ENCODE data around the gene MFAP4. TPM values are rescaled to one million over a fixed set of nuclear protein-coding genes. Genes with fewer than 3 reads are reported as not detected.

MFAP4 gene
- total RNA-seq, 1 experiment from 2014 or later = 1.5 TPM

GRCh38 chr17:19333736-19334290 is 53.2 kb downstream of the MFAP4 start:
- TF ChIP-seq CTCF (conservative IDR thresholded peaks at IDR 0.05) = no peak
- Histone ChIP-seq H3T11ph (ENCODE audit: low read length) (no peak overlapping the region), H3K27me3 (ENCODE audit: insufficient read depth, low read length) (no peaks in the 10 kb centered on the region), H2AFZ (ENCODE audit: low read length) (no peak overlapping the region), H2BK5ac (ENCODE audit: insufficient read length, low read length) (no peak overlapping the region), H3K9me3 (ENCODE audit: control insufficient read depth, low read depth, low read length) (no peaks in the 10 kb centered on the region), H4K5ac (ENCODE audit: insufficient read length, low read depth, low read length) (no peak overlapping the region), H3K4me1 (ENCODE audit: insufficient read depth, low read length) (no peaks in the 10 kb centered on the region), H3K56ac (ENCODE audit: insufficient read length, low read depth, low read length) (no peak overlapping the region), H2BK12ac (ENCODE audit: insufficient read length, low read depth, low read length) (no peak overlapping the region), H2BK120ac (ENCODE audit: low read depth, low read length, poor library complexity, severe bottlenecking) (no peak overlapping the region), H3K79me2 (ENCODE audit: insufficient read depth, low read length) (no peaks in the 10 kb centered on the region), H3K23me2 (ENCODE audit: insufficient read length, low read depth, low read length, poor library complexity, severe bottlenecking) (no peaks in the 10 kb centered on the region), H3K27ac (ENCODE audit: insufficient read length, low read depth, low read length) (no peak overlapping the region), H3K23ac (ENCODE audit: insufficient read length, low read depth, low read length) (no peak overlapping the region), H3K4ac (ENCODE audit: low read depth, low read length) (no peak overlapping the region), H3K14ac (ENCODE audit: insufficient read depth, low read length) (no peak overlapping the region), H3K9ac (ENCODE audit: extremely low read depth, insufficient read length, low read length) (no peak overlapping the region), H3K79me1 (ENCODE audit: insufficient read depth, low read depth, low read length, poor library complexity, severe bottlenecking) (no peaks in the 10 kb centered on the region), H4K8ac (replicated peaks; ENCODE audit: insufficient read length, low read depth, low read length) (no peak overlapping the region), H3K18ac (ENCODE audit: insufficient read length, low read depth, low read length) (no peak overlapping the region), H4K20me1 (ENCODE audit: control insufficient read depth, insufficient read depth, insufficient read length) (peaks cover 3% of the 10 kb centered on the region), H2AK5ac (ENCODE audit: insufficient read length, low read length) (no peak overlapping the region), H3K4me2 (ENCODE audit: insufficient read depth, insufficient read length, low read length) (no peak overlapping the region), H2BK15ac (ENCODE audit: low read depth, low read length) (no peak overlapping the region), H4K91ac (ENCODE audit: insufficient read length, low read depth, low read length) (no peak overlapping the region), H2BK20ac (ENCODE audit: low read depth, low read length, poor library complexity, severe bottlenecking) (no peak overlapping the region)
- Mint-ChIP-seq H3K4me3 (no peak overlapping the region), H3K36me3 (ENCODE audit: insufficient read depth in 1 of 3, low read depth in 3 of 3) (peaks cover 7 to 33% (median 28%) of the 10 kb centered on the region in 3 experiments; a peak in 5 of 7 replicates), H3K4me1 (peaks cover 20 to 38% of the 10 kb centered on the region in 2 experiments), H3K9me3 (no peaks in the 10 kb centered on the region), H3K27ac (no peak overlapping the region), H3K27me3 (ENCODE audit: low read depth) (peaks cover 2% of the 10 kb centered on the region; the same call in 1 of the 2 replicates)
- peak; percentile 42 for DNase-seq
- no CpG with 5 or more reads among the region's 12 CpGs for WGBS (ENCODE audit: extremely low coverage, insufficient read length, low lambda C conversion rate)

Small RNA genes lying within 50 kb of the gene (microRNA-seq; reads per million reads assigned to microRNA genes)
- 193 reads per million, percentile 81 among the genes with 10 or more reads in this experiment for gene MIR1180 (ENCODE audit: borderline microRNAs expressed)

Other genes starting within 250 kb of the MFAP4 start
- 53.2 and 57.8 TPM in 2 replicates for gene EPN2, start 149.8 kb downstream of the MFAP4 start, total RNA-seq (2021)
- 27.4 and 30.4 TPM in 2 replicates for gene B9D1, start 24.5 kb downstream of the MFAP4 start, total RNA-seq (2021)
- gene MAPK7, start 8.7 kb downstream of the MFAP4 start, total RNA-seq (2021) = 43.8 and 45.5 TPM in 2 replicates
- 0.81 and 1.1 TPM in 2 replicates for gene RNF112, start 24.0 kb upstream of the MFAP4 start, total RNA-seq (2021)
- gene SLC47A1, start 146.7 kb upstream of the MFAP4 start, total RNA-seq (2021) = 2.0 and 4.0 TPM in 2 replicates

All from H9 (cell line).